GM21515 (cell line): ENCODE data around the gene DUSP22.
A peak's percentile ranks its signal among the peaks of the same experiment; 100 is the strongest.
"Not testable (repeated sequence)": the region's sequence is repeated elsewhere in the genome, so short reads cannot be mapped to it uniquely, and the experiment has no call there.

Experiments
- ATAC-seq: cut with Tn5 transposase; IDR thresholded peaks from one replicate; pipeline ENCODE4 v1.9.1; 2021; ENCODE audit not compliant: unreplicated experiment

DUSP22 gene

DNA sequence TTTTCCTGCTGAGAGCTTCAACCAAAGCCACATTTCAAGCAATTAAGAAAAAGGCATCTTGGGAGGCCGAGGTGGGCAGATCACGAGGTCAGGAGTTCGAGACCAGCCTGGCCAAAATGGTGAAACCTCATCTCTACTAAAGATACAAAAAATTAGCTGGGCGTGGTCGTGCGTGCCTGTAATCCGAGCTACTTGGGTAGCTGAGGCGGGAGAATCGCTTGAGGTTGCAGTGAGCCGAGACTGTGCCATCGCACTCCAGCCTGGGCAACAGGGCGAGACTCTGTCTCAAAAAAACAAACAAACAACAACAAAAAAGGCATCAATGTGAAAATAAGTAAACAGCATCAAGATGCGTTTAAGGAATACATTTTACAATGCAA is 85.3 kb downstream of the DUSP22 start:
- not testable (repeated sequence) for ATAC-seq

DNA sequence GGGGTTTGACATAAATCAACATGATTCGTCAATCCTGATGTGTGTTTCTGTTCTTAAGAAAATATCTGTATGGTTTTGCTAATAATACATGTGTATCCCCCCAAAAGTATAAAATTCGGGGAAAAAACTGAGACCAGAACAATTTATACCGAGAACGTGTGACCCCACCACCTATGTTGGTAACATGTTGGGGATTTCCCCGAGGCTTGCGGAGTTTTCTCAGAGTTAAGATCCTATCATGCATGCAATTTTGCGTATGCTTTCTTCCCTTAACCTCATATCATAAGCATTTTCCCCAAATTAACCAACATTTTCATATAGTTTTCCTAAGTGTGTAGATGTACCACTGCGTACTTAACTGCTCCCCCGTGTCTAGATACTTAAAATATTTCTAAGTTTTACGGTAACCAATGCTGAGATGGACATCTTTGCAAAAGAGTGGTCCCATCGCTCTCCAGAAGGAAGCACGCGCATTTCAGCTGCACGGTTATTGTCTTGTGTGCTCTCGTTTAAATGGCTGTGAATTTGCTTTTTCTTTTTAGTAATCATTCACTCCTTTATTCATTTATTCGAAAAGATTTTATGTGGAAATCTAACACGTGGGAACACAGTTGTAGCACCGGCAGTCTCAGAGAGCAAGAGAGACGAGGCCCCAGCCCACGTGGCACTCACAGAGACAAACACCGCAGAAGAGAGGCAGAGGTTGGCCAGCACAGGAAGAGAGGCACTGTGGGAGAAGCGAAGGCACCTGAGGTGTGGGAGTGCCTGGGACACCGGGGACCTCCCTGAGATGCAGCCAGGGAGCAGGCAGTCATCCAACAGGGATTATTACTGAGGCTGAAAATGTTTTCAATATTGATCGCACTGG is 86.0 kb downstream of the DUSP22 start:
- no peak for ATAC-seq

DNA sequence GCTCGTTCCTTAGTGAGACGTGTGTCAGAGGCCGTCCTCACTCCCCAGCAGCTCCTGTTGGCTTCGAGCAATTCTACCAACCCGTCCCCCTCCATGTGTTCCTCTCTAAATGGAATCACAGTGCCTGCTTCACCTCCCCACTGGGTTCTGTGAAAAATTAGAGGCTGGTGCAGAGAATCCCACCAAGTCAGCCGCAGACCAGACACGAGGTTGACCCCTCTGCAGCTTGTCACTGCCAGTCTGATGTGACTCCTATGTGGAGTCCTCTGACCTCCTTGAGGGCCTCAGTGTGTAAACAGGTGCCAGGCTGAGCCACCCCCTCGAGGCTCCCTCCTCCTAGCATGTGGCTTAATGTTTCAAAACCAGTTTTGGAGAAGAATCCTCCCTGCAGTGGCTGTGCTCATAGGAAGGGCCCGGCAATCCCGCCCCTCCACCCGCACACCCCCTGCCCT is 86.7 kb downstream of the DUSP22 start:
- ATAC-seq, result no peak

DNA sequence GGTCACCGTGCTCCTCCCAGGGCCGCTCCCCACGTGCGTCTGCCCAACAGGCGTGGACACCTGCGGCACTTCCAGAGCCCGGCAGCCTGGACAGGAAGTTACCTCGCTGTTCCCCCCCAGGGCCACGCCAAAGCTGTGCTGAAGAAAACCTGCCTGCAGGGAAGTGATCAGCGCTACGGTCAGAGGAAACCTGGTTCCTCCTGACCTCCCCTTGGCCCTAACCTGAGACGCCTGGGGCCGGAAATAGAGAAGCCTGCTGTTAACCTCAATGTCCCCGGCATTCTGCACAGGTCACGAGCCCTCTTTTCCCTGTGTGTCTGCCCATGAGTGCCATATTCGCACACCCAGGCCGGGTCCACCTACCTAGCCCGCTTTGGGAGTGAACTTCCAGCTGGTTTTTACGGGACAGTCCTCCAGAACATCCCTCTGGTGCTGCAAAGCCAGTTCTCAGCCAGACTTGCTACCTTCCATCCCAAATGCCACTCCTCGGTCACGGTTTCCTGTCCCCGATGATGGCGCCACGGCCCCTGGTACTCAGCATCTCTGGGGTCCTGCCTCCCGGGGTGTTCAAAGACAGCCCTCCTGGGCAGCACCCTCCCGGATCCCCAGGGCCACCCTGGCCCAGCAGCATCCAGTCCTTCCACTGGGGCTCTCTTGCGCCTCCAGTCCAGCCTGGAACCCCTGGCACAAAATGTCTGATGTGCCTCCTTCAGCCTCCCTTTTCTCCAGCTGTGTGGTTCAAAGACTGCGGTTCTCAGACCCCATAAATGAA is 87.3 kb downstream of the DUSP22 start:
- no peak for ATAC-seq

DNA sequence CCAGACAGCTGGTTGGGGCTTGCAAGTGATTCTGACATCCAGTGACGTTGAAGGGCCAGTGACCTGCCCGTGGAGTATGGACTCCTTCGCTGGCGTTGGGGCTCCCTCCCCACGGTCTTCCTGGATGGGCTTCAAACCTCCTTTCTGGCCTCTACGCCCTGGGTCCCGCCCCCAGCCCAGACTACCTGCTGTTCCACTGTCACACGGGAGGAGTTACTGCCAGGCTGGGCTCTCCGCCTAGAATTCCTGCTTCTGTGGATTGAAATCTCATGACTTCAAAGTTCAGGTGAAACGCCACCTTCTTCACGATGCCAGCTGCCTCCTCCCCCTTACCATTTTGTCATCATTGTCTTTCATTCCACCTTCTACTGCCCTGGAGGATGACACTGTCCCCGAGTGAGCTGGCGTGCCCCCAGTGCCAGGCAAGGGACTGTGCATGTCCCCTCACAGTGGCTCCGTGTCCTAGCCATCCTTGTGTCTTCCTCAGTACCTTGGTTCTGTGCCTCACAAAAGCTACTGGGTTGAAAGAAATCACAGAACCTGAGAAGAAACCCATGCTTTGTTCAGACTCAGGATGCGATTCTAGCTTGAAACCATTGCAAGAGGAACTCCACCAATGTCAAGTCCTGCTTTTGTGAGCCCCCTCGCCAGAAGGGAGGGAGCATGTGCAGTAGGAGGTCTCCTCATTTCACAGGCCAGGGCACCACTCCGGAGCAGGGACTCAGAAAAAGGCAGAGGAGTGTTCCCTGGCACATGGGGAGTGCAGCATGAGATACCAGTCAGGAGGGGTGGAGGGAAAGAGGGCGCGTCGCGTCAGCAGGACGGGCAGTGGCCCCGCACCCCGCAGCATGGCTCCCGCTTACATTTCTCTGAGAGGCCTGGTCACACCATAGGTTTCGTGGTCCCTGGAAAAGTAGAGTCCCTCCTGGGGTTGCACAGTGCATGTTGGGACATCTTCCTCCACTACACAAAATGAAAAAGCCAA is 88.2 kb downstream of the DUSP22 start:
- ATAC-seq, result no peak

DNA sequence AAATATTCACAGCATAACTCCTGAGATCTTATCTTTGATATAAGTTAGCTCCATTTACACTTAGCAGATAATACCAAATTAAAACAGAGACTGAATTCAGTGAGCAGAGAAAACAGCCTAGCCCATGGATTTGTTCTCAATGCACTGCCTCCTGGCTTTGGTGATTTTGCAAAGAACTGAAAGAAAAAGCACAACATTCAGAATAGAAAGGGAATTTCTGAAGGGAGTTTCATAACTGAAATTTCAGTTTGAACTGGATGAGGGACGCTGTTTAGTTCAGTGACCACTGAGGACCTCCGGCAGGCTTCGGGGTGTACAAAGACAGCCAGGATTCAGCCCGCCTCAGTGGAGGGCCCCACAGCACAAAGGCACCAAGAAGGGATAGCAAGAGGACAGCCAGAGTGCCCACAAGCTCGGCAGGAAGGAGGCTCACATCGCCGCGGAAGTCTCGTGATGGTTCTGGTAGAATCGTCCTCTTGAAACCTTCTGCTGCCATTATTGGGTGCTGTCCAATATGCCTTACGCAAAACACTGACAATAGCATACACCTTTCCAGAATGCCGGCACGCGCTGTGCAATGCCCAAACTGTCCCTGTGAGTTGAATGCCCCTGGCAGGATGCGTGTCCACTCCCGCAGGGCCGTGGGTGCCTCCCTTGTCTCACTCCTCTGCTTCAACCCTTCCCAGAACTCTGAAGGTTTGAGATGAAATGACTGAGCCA is 89.6 kb downstream of the DUSP22 start:
- no peak for ATAC-seq

DNA sequence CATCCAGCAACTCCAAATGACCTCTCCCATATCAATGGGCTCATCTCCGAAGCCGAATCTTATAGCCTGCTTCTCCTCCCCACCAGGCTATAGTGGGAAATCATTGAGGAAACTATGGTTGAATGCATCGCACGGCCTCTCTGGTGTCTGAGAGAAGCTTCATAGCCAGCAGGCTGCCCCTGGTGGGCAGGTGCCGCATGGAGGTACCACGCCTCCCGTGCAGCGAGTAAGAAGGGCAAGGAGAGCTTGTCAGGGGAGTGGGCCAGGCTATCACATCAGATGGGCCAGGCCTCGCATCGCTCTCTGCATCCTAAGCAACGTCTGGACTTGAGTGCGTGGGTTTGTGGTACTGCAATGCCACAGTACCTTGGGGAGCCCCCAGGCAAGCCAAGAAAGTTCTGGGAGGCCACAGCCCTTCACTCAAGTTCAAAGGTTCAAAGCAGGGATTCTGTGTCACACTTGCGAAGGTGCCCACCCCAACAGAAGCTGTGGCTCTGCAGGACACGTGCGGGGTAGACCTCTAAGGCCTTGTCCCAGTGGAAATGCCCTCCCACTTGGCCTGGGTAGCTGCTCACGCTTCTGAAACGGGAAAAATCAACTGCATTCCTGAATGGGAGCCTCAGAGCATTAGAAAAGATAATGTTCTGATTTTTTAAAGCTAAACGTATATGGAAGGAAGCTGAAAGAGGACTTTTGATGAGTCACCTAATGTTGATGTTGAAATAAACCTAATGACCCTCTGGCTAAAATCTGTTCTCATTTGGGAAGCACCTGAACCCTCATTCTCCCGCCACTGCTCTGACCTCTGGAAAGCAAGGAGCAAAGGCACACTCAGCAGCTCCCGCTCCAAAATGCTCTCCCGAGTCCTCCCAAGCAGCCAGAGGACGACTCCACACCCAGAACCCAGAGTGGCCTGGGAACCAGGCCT is 90.9 kb downstream of the DUSP22 start:
- no peak for ATAC-seq

DNA sequence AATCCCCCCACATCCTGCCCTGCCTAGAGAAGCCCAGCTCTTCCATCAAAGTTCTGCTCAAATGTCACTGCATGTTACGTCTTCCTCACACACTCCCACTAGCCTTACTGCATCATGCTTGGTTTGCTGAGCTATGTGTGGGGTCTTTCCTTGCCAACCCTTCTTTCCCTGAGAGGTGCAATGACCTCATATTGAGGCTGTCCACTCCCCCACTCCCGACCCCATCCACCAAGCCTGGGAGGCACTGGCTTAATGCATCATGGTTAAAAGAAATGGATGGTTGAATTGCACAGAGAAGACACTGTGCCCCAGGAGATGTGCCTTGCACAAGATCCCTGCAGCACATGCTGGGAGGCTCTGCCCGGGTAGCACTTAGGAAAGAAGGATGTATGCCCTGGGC is 91.6 kb downstream of the DUSP22 start:
- no peak for ATAC-seq

DNA sequence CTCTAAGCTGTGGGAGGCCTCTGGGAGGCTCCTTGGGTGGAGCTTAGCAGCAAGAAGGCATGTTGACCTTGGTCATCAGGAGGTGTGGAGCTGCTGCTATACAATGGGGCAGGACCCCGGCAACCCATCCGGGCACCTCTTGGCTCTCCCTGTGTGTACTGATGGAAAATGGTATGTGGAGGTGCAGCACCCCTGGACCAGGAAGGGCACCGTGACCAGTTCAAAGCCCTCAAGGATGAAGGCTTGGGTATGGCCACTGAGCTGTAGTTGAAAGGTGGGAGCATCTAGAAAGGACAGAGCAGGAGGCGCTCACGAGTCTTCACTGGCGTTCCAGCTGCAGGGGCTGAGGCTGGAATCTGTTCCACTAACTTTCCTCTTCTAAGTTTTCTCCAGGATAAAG is 92.6 kb downstream of the DUSP22 start:
- no peak for ATAC-seq

DNA sequence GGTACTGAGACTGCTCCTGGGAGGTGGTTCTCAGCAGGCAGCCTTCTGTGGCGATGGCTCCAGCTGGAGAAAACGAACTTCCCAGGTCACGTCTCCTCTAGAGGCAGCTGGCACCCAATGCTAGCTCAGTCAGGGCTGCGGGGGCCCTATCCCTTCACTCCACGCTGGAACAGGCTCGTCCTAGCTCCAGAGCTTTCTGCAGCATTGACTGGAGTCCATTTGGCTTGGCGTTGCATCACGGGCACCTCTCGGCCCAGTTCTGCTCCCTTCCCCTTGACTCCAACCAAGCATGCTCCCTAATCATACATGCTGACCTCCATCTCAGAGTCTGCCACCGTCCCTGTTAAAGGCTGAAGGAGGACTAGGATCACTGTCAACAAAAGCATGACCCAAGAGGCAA is 93.3 kb downstream of the DUSP22 start:
- ATAC-seq, result no peak

DNA sequence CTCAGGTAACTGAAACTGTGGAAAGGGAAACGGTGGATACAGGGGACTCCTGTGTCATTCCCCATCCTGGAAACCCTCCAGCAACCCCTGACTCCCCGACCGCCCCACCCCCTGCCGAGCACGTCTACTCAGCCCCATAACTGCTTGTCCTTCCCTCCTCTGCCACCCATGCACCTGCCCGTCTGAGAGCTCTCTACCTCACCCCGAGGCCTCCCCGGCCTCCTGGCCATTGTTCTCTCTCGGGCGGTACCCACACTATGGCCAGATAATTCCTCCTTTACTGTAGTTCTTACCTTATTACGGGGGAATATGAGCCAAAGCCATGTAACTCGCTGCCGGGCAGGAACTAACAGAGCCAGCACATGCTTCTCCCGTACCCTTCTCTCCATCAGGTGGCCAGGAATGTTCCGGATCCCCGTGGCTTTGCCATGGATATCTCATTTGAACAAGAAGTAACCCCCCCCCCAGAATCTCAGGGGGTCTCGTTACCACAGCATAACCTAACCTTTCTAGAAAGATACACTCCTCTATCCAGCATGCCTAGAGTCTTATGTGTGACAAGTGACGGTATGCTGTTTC is 94.5 kb downstream of the DUSP22 start:
- no peak for ATAC-seq

DNA sequence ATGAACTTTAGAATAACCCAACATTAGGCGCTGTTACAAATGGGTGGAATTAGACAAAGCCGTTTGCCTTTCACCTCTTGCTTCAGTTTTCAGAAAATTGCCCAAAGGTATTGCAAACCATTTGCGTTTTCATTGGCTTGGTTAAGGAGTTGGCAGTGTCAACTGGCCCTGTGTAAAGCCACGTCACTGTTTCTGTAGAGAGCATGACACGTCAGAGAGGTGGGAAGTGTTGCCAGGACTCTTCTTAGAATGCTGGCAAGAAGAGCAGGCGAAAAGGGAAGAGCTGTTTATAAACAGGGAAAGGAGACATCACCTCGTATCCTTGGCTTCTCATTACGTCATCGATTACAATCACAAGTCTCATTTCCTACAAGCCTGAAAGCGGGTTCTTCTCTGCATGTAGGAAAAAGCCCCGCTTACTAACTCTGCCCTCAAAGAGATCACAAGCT is 95.0 kb downstream of the DUSP22 start:
- no peak for ATAC-seq

DNA sequence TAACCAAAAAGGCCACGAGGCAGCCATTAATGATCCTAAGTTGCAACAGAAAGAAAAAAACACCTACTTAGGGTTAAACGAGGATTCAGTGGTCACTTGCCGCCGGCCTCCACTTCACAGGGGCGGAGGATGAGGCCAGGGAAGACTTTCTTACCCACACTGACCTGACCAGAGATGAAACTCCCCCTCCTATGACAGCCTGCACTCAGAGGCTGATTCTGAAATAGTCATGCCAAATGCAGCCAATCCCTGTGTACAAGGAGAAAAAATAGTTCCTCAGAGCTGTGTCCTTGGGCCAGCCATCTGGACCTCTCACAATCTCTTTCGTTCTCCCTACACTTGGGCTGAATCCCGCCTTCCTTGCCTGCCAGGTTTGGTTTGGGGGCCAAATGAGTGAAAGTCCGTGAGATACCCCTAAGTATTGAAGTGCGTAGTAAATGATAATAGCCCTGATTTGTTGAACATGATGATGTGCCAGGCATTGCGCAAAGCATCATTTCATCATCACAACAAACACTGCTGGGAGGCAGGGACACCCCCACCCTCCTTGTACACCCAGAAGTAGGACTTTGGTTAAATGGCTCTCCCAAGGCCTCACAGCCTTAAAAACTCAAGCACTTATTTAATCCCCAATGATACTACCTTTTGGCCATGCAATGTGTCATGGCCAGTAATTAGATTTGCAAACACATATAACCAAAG is 96.1 kb downstream of the DUSP22 start:
- no peak for ATAC-seq

DNA sequence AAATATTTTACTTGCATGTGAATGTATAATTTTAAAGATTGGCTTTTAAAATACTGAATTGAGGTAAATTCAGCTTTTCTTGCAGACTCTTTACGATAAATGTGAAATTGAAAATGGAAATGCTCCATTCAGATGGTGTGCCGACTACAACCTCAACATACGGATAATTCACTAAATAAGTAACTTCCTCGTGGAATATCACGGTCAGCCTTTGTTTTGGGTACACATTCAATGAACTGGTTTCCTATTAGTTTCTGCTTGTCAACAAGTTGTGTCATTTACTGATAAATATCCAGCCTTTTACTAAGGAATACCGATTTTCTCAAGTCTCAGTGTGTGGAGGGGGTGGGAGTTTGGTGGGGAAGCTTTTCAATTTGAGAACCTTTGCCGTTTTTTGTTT is 96.9 kb downstream of the DUSP22 start:
- ATAC-seq, result no peak

DNA sequence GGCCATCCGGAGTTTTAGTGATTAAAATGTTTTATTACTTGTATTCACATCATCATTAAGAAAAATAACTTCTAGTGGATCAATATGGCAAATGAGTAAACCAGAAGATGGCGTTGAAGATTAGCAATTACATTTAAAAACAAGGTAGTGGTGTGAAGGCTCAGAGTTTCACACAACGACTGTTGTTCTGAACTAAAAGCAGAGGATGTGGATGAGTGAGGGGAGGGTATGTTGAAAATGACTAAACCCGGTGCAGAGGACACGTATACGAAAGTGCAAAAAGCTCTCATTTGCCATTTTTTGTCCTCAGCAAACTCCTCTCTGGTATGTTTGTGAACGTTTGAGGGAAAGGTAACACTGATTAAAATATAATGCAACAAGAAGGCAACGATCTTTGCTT is 97.3 kb downstream of the DUSP22 start:
- ATAC-seq, result peak; percentile 39

DNA sequence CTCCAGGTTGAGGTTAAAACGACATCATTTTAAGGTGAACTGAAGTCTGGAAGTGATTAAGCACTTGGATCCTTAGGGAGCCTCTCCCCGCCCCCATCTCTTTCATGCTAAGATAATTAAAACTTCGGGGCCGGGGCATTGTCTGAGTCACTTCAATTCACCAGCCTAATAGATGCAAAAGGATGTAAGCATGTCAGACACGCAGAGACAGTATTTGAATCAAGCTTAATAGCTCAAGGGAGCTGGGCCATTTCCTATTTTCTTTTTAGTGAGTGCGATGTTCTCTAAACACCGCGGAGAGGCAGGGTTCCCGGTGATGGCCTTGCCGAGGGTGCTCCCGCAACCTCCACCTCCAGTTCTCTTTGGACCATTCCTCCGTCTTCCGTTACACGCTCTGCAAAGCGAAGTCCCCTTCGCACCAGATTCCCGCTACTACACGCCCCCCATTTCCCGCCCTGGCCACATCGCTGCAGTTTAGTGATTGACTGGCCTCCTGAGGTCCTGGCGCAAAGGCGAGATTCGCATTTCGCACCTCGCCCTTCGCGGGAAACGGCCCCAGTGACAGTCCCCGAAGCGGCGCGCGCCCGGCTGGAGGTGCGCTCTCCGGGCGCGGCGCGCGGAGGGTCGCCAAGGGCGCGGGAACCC is 98.7 kb downstream of the DUSP22 start:
- ATAC-seq, result peak; percentile 15

DNA sequence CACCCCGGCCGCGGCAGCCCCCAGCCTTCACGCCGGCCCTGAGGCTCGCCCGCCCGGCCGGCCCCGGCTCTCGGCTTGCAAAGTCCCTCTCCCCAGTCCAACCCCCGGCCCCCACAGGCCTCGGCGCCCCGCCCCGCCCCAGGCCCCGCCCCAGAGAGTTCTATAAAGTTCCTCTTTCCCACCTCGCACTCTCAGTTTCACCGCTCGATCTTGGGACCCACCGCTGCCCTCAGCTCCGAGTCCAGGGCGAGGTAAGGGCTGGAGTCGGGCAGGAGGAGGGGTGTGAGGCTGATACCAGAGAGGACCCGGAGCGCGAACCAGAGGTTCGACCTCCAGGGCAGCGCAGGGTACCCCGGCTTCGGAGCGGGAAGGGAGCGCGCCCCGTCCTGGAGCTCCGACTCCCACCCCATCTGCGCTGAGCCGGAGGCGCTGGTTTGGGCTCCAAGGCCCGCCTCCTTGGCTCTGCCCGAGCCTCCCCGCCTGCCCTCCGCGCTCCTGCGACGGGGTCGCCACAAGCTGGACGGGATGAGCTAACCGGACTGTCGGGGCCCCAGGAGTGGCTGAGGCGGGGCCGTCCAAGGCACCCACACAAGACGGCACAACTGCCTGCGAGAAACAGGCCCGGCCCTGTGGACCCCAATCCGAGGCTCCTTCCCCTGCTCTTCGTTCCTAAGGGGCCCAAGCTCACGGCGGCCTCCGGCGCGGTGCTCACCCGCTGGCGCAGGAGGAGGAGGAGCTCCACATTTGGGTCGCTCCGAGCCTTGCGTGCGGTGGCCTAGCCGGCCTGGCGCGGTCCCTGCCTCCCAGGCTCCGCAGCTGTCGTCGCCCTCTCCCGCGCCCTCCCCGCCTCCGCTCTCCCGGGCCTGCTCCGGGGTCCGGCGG is 99.5 kb downstream of the DUSP22 start, which contains the start of gene IRF4:
Gene IRF4 (plus strand): TSS at position 194 of the 882 bp plus-strand sequence. CDS start 1,401 bp downstream, outside the sequence.
- ATAC-seq, result peak; percentile 45
